ENCODE results near the gene EFCC1. TPM values are rescaled to one million over a fixed set of nuclear protein-coding genes. Genes with fewer than 3 reads are reported as not detected.

The EFCC1 gene
- total and polyA plus RNA-seq, 2 of the 13 experiments (the other 11 are each of a cell fraction or from before 2014, with no cell fraction given), result not detected

DNA sequence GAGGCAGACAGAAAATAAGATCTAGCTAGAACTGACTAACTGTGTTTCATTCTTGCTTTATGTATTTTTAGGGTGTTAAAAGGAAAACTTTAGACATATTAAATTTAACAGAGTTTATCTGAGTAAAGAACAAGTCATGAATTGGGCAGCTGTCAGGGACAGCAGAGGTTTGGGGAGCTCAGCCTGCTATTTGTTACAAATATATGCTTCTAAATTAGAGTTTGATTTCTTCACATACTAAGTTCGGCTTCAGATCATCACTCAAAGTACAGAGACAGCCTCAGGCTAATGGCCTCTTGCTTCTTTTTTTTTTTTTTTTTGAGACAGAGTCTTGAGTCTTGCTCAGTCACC, 21.9 kb downstream of the EFCC1 start (continued):
- TF ChIP-seq ZNF280D (CRISPR knock-in tag; IDR thresholded peaks at IDR 0.05) (no peak), ATAD3A (CRISPR knock-in tag; IDR thresholded peaks at IDR 0.05) (no peak), NFKB2 (CRISPR knock-in tag; IDR thresholded peaks at IDR 0.05; ENCODE audit: borderline replicate concordance) (no peak), SMAD1 (CRISPR knock-in tag; IDR thresholded peaks at IDR 0.05; ENCODE audit: borderline replicate concordance, low read depth) (no peak), ZNF337 (CRISPR knock-in tag; IDR thresholded peaks at IDR 0.05; ENCODE audit: borderline replicate concordance, low read depth) (no peak)

DNA sequence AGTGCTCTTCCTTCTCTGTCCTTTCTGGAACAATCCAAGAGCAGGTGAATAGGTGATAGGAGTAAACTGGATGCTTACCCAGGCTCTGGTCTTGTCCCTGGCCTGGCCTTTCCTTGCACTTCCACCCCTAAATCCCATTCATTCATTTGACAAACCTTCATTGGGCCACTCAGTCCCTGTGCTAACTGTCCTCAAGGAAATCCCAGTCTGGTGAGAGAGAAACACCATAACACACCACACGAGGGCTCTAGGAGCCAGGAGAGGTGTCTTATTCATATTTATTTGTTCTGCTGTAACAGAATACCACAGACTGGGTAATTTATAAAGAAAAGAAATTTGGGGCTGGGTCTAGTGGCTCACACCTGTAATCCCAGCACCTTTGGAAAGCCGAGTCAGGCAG, 22.8 kb downstream of the EFCC1 start:
- H2AFZ ChIP-seq (ENCODE audit: low read length), result no peak overlapping the region
- CTCF ChIA-PET (ENCODE audit: low intra/inter-chr PET ratio, low total read pairs), result no interaction called here
- no peak for DNase-seq (ENCODE audit: low spot score)
- peaks cover 15% of the 10 kb centered on the region for H3K4me1 ChIP-seq (ENCODE audit: insufficient read depth, low read length)
- FAIRE-seq, result peak; percentile 18
- H3K27ac ChIP-seq (ENCODE audit: extremely low read length, insufficient read depth, low read length), result no peak overlapping the region
- H3K9me3 ChIP-seq (ENCODE audit: low read length), result no peaks in the 10 kb centered on the region
- in situ Hi-C loops (cut with HindIII; ENCODE audit: extremely low pct_ligation_motif_present, low pct_unique_long_range_greater_than_20kb) (no loop called here), intact Hi-C loops (cut with micrococcal nuclease; ENCODE audit: unreplicated experiment) (no loop called here)
- no peaks in the 10 kb centered on the region for H4K20me1 ChIP-seq (ENCODE audit: insufficient read depth, low read length)
- no peak overlapping the region for H3K9ac ChIP-seq (ENCODE audit: insufficient read depth, low read depth, low read length)
- H3K36me3 ChIP-seq (replicated peaks in 1 of 2; ENCODE audit: control insufficient read depth in 1 of 2, insufficient read depth in 2 of 2, low read length in 2 of 2), result no peaks in the 10 kb centered on the region
- WGBS (ENCODE audit: low lambda C conversion rate), result 0% methylated on average over 2 of the region's 2 CpGs
- no TSS peak for BruUV-seq (replicated peaks)
- no peak overlapping the region for H3K4me2 ChIP-seq (ENCODE audit: low read depth, low read length)
- no peaks in the 10 kb centered on the region for H3K79me2 ChIP-seq (ENCODE audit: insufficient read depth, low read length)
- POLR2A ChIA-PET, result no interaction called here
- peak; percentile 42; the same call in 2 of the 3 replicates for ATAC-seq
- peaks cover 0 to 32% of the 10 kb centered on the region in 2 experiments; a peak in 3 of 5 replicates for H3K27me3 ChIP-seq (ENCODE audit: control insufficient read depth in 1 of 2, insufficient read depth in 2 of 2, low read length in 2 of 2)
- H3K4me3 ChIP-seq (replicated peaks in 1 of 3; ENCODE audit: insufficient read depth in 1 of 3, low read depth in 2 of 3, low read length in 3 of 3), result no peak overlapping the region
- no peak for TF ChIP-seq ZNF646 (CRISPR knock-in tag; IDR thresholded peaks at IDR 0.05)
- TF ChIP-seq STAG1 (CRISPR knock-in tag; IDR thresholded peaks at IDR 0.05), result peak; percentile 64
- no peak for TF ChIP-seq FOXA1 (IDR thresholded peaks at IDR 0.05)
- TF ChIP-seq FOXA1 (CRISPR knock-in tag; IDR thresholded peaks at IDR 0.05), result no peak
- peak; percentile 55; the same call in 1 of the 2 replicates for TF ChIP-seq SMC3 (IDR thresholded peaks at IDR 0.05; ENCODE audit: low read length)
- TF ChIP-seq, protein P1, sequence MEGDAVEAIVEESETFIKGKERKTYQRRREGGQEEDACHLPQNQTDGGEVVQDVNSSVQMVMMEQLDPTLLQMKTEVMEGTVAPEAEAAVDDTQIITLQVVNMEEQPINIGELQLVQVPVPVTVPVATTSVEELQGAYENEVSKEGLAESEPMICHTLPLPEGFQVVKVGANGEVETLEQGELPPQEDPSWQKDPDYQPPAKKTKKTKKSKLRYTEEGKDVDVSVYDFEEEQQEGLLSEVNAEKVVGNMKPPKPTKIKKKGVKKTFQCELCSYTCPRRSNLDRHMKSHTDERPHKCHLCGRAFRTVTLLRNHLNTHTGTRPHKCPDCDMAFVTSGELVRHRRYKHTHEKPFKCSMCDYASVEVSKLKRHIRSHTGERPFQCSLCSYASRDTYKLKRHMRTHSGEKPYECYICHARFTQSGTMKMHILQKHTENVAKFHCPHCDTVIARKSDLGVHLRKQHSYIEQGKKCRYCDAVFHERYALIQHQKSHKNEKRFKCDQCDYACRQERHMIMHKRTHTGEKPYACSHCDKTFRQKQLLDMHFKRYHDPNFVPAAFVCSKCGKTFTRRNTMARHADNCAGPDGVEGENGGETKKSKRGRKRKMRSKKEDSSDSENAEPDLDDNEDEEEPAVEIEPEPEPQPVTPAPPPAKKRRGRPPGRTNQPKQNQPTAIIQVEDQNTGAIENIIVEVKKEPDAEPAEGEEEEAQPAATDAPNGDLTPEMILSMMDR (CRISPR knock-in tag; IDR thresholded peaks at IDR 0.05), result peak; percentile 55
- no peak for TF ChIP-seq ZEB1 (IDR thresholded peaks at IDR 0.05; ENCODE audit: insufficient replicate concordance, low read depth)
- TF ChIP-seq RAD21 (CRISPR knock-in tag; IDR thresholded peaks at IDR 0.05), result peak; percentile 40; the same call in 1 of the 2 replicates
- no peak for TF ChIP-seq ZNF780A (CRISPR knock-in tag; IDR thresholded peaks at IDR 0.05)

Measured in HepG2 (cell line).